GM21390 (cell line): ENCODE data around the gene PAGE2.
A peak's percentile ranks its signal among the peaks of the same experiment; 100 is the strongest.
"Not testable (repeated sequence)": the region's sequence is repeated elsewhere in the genome, so short reads cannot be mapped to it uniquely, and the experiment has no call there.

Experiments used
- ATAC-seq: cut with Tn5 transposase; IDR thresholded peaks from one replicate; pipeline ENCODE4 v1.9.1; 2021; ENCODE audit not compliant: unreplicated experiment

Gene PAGE2, protein sequence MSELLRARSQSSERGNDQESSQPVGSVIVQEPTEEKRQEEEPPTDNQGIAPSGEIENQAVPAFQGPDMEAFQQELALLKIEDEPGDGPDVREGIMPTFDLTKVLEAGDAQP

DNA sequence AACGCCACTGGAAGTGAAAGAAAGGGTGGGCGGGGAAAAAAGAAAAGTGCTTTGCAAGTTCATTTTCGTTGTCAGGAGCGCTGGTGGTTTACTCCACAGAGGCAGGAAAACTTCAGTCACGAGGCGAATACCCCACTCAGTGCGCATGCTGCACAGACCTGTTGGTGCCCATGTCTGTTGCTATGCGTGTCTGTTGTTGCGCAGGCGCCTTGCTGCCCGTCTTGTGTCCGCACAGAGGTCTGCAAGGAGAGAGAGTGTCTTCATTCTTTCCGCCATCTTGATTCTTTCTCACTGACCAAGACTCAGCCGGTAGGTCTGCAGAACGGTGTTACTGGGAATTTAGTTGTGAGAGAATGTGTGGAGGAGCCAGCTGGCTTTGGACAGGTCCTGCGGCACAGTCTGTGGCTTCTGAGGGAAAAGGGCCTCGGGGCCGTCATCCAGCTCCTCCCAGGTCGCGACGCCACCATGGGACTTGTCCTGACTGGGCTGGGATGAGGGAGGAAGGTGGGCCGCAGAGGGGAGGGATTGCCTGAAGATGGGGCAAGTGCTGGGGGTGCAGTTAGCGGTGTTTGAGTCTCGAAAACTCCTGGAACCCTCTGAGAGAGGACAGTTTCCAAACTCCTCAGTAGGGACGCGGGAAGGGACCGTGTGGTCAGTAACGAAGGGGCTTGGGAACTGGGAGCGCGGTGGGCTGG lies at the start of gene PAGE2:
TSS of gene PAGE2 (plus strand) at position 224 of the 695 bp plus-strand sequence. CDS start 1,003 bp downstream, outside the sequence.
- ATAC-seq = no peak

DNA sequence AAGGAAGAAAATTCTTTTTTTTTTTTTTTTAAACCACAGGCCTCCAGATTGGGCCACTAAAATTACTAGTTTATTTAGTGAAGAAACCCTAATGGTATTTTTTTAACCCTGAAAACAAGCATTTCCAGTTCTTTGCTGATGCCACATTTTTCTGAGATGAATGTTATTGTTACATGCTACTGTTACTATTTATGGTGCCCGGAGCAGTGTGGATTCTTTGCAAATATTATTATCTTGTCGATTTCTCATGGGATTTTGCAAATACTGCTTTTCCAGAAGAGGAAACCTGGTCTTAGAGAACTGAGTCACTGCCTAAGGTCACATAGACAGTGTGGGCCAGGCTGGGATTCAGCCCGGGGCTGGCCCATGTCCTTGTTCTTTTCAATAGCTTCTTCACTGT lies 49.3 kb upstream of the PAGE2 start:
- no peak for ATAC-seq

DNA sequence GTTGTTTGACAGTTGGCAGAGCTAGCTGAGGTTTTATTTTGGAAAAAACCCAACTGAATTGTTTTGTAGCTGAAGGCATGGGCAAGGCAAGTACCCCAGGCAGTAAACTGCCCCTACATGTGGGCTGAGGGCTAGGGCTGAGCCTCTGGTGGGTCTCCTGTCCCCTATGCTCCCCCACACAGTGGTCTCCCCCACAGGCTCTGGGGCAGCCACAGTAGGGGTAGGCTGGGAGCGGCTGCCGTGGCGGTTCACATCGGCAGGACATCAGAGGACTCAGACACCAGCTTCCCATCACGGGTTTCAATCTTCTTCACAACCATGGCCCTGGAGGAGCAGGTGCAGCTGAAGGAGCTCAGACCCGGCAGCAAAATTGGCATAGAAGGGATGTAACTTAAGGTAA lies 47.3 kb upstream of the PAGE2 start:
- no peak for ATAC-seq

DNA sequence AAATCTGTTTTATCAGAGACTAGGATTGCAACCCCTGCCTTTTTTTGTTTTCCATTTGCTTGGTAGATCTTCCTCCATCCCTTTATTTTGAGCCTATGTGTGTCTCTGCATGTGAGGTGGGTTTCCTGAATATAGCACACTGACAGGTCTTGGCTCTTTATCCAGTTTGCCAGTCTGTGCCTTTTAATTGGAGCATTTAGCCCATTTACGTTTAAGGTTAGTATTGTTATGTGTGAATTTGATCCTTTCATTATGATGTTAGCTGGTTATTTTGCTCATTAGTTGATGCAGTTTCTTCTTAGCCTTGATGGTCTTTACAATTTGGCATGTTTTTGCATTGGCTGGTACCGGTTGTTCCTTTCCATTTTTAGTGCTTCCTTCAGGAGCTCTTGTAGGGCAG lies 38.2 kb upstream of the PAGE2 start:
- not testable (repeated sequence) for ATAC-seq

DNA sequence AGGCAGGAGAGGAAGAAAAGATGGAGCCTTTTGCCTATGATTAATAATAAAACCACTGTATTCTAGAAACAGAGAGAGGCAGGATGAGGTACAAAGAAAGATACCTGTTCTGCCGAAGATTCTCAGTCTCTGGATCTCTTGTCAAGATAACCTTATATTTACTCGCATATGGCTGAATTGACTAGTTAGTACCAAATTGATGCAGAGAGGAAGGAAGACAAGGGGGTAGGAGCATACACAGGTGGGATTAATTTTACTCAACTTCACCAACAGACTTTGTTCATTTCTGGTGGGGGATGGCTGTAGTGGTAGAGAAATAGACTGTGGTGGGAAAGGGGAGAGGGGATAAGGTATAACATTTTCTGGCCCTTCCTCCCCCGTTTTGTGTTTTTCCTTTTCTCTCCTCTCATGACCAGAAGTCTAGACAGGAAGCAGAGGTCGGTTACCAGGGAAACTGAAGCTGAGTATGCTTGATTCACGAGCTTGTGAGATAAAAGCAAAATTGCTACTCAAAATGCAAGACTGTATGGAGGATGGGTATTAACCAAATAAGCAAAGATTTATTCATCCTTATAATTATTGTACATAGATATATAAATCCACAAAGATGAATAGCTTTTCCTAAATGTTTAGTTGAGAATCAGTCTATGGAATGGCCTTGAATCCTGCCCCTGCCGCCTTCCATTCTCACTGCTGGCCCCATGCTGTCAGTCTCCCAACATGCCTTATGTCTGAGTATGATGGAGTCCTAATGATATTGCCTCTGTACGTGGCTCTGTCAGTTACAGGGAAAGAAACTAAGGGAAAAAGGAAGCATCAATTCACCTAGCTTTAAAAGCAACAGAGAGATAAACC lies 31.8 kb upstream of the PAGE2 start:
- no peak for ATAC-seq

DNA sequence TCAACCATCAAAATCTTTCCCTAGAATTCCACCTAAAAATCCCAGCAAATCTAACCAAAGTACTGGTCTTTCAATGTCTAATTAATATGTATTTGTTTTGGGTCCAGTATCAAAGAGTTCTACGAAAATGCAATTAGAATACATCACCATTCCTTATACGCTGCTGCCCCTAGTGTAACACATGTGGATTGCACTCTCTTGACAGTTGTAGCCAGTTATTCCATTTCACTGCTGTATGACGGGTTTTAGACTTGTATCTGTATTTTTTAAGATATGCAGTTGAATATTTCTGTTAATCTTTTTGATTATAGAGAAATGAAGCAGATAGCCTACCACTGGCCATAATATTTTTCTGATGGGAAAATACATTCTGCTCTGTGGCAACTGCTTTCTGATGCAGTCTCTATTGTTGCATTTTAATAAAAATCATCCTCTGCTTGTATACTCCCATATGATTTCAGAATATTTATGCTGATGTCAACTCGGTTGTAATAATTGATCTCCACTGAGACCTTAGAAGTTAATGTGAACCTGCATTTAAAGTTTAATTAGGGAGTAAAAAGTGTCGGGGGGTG lies 31.1 kb upstream of the PAGE2 start:
- peak; percentile 67 for ATAC-seq

DNA sequence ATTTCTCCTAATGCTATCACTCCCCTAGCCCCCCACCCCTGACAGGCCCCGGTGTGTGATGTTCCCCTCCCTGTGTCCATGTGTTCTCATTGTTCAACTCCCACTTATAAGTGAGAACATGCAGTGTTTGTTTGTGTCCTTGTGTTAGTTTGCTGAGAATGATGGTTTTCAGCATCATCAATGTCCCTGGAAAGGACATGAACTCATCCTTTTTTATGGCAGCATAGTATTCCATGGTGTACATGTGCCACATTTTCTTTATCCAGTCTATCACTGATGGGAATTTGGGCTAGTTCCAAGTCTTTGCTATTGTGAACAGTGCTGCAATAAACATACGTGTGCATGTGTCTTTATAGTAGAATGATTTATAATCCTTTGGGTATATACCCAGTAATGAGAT lies 21.6 kb upstream of the PAGE2 start:
- ATAC-seq = not testable (repeated sequence)

DNA sequence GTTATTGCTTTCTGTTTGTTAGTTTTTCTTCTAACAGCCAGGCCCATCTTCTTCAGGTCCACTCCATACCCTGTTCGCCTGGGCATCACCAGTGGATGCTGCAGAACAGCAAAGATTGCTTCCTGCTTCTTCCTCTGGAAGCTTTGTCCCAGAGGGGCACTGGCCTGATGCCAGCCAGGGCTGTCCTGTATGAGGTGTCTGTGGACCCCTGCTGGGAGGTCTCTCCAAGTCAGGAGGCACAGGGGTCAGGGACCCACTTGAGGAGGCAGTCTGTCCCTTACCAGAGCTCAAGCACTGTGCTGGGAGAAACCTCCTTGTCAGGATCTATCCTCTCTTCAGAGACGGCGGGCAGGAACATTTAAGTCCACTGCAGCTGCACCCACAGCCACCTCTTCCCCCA lies 16.5 kb upstream of the PAGE2 start:
- ATAC-seq = no peak

DNA sequence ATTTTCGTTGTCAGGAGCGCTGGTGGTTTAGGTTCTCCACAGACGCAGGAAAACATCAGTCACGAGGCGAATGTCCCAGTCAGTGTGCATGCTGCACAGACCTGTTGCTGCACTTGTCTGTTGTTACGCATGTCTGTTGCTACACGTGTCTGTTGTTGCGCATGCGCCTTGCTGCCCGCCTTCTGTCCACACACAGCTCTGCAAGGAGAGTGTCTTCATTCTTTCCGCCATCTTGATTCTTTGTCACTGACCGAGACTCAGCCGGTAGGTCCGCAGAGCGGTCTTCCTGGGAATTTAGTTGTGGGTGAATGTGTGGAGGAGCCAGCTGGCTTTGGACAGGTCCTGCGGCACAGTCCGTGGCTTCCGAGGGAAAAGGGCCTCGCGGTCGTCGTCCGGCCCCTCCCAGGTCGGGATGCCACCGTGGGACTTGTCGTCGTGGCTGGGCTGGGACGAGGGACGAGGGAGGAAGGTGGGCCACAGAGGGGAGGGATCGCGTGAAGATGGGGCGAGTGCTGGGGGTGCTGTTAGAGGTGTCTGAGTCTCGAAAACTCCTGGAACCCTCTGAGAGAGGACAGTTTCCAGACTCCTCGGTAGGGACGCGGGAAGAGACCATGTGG lies 13.9 kb upstream of the PAGE2 start, which contains the start of gene PAGE2B:
TSS of gene PAGE2B (plus strand) at position 180 of the 617 bp plus-strand sequence. CDS start 1,012 bp downstream, outside the sequence.
- ATAC-seq = no peak

DNA sequence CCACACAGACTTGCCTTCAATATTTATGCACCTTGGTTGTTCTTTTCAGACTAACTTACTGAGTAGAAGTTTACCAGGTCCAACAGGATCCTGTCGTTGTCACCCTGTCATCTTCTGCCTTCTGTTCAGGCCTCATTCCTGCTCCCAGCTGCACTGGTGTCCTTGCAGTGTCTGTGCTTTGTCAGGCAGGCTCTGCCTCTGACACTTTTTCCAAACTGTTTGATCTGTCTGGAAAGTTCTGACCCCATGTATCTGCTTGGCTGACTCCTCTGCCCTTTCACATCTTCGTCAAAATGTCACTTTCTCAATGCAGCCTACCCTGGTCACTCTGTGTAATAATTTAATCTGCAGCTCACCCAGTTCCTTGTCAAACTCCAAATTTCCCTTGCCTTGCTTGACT lies 9.9 kb downstream of the PAGE2 start:
- ATAC-seq = no peak

DNA sequence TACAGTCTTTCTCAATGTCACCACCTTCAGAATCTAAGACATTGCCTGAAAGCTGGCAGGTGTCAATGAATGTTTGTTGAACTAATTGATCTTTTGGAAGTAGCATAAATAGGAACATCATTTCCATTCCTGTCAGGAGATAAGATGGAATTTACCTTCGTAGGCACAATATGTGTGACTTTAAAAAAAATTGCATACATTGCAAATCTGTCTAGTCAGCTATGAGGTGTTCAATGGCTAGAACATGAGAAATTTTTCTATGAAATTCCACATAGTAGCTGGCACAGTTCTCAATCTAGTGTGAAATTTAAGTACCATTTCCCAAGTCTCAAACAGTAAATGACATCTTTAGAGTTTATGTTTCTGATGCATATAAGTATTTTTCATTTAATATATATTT lies 10.3 kb downstream of the PAGE2 start:
- ATAC-seq = no peak

DNA sequence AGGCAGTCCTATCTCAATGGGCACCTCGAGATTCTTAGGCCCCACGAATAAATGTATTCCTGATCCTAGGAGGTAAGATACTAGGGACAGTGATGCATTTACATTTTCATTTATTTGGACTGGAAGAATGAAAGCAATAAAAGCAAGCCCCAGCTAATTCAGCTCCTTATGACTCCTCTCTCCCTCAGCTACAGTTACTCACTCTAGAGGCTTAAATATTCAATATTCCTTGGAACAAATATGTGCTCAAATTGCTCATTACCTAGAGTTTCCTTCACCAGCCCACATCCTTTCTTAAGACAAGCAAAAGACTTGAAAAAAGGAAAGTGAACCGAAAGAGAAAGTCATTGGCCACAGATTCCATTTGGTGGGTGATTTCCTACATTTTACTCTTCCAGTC lies 13.9 kb downstream of the PAGE2 start:
- no peak for ATAC-seq

DNA sequence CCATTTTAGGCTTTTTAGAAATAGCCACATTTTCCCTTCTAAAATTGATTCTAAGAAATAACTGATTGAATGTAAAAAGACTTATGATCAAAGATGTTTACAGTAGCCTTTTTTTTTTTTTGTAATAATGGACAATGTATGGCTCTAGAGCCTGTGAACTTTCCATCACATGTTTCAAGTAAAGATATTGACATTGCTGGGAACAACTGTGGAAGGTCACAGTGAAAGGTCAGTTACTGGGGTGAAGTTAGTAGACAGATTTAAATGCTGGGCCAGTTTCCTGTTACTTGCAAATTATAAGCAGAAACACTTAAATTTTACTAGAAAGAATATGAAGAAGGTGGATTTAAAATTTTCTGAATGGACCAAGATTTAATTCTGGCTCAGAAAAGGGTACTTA lies 18.4 kb downstream of the PAGE2 start:
- no peak for ATAC-seq

DNA sequence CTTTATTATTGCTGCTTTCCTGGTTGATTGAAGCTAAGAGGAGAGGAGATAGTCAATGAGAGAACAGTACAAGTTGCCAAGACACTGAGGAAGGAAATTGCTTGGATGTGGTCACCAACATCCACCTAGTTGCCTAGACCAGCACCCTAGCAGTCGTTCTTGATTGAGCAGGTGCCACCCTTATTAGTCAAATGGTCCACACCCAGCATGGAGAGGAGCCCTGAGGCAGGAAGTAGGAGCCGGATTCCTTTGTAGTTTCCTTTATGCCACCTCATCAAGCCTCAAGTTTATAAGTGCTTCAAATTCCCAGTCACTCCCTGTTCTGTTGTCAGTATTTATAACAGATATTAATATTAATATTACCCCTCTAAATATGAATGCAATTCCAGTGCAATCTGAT lies 19.1 kb downstream of the PAGE2 start:
- ATAC-seq = no peak

DNA sequence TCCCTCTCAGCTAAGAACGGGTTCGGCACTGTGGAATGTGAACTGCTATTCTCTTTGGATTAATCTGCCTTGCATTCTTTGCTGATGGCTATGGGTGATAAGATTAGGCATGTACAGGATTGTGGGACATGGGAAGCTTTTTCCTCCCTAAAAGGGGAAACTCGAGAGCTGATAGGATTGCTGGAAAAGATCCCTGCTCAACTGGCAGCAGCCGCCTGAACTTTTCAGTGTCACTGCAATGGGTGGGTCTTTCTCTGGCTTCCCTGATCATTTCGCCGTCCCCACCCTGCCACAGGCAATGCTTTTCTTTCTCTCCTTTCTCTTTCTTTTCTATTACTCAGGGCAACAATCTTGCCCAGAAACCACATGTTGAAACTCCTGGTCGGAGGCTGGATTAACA lies 20.5 kb downstream of the PAGE2 start:
- no peak for ATAC-seq

DNA sequence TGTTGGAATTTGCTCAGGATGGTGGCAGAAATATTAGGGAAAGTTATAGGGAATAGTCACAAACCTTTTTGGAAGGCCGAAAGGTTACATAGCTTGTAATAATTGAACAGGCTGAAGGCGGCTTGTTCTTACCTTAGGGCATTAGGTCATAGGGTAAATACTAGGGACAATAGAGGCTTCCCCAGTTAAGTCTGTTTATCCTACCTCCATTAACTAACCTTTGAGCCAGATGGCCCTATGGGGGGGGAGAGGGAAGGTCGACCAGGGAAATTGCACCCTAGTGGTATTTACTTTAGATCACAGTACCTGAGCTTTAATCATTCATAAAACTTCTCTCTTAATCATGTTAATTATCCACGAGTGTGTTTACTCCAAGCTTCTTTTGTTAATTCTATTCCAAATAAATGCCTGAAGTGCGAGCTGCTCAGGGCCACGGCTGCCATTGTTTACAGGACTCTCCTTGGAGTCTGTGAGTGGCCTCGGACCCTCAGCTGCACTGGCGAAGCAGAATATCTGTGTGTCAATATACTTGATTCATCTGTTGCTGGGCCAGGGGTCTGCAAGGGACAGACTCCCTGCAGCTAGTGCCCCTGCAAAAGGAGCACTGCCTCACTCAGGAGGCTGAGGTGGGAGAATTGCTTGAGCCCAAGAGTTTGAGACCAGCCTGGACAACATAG lies 22.9 kb downstream of the PAGE2 start:
- no peak for ATAC-seq

DNA sequence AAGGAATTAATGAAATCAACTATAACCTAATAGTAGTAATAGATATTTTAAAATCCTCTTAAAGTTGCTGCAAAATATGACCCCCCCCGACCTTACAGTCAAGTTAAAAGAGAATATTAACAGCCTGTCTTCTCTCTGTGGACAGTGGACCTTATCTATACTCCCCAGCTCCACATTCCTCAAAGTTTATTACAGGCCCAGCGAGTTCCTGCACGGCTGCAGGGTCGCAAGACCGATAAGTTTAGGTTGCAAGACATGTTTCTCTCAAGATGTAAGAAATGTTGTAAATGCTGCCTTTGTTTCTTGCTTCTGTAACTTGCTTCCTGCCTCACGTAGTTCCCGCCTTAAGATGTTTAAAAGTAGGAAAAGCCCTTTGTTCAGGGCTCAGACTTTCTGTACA lies 27.8 kb downstream of the PAGE2 start:
- ATAC-seq = not testable (repeated sequence)

DNA sequence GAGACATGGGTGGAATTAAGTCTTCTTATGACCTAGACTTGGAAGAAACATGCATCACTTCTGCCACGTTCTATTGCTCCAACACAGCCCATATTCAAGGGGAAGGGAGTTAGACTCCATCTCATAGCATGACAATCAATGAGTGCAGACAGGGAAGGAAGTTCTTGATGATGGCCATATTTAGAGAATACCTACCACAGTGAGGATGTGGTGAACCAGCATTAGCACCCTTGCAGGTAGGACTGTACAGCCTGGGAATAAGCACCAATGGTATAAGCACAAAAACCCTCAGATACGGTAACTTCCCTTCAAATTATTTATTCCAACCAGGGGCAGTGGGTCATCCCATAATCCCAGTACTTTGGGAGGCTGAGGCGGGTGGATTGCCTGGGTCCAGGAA lies 29.8 kb downstream of the PAGE2 start:
- ATAC-seq = no peak

DNA sequence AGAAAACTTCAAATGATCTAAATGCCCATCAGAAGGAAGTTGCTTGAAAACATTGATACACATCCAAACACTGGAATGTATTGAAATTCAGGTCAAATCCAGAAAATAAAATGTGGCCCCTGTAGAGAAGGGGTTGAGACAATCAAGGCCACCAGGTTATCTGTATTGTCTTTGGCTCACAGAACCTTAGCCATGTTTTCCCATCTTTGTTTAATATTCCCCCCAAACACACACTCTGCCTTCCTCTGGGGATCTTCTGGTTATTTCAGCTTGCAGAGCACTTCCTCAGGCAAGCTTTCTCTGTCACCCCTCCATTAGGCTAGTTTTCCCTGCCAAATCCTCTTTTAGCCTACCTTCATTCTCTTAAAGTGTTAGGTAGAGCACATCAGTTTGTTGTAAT lies 30.5 kb downstream of the PAGE2 start:
- no peak for ATAC-seq

DNA sequence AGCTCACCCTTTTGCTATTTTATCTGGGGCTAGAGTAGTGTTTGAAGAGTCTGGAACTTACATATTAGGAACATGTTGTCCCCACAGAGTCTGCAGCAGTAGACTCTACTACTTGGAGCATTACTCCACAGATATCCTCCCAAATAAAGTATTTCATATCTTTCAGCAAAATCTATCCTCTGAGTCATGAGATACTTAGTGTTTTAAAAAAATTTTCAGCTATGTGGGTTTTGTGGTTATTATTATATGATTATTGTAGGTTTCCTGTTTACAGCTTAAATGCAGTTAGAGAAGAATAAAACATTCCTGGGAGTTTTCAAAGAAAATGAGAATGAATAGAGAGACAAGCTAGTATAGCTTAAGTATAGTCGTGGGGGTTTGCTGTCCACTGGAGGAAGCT lies 30.9 kb downstream of the PAGE2 start:
- ATAC-seq = no peak
